Mucosa of stomach (tissue), 1 donor: ENCODE results near the gene PRLH.
A peak's percentile ranks its signal among the peaks of the same experiment; 100 is the strongest.

ENCODE experiments used
- H3K27me3 ChIP-seq: one replicate; pipeline ENCODE4 v1.7.0; 2013; ENCODE audit warnings: mild to moderate bottlenecking, low read length; ENCODE audit not compliant: control insufficient read depth, insufficient read depth
- H3K36me3 ChIP-seq: one replicate; pipeline ENCODE4 v1.7.0; 2013; ENCODE audit warnings: low read length; ENCODE audit not compliant: control insufficient read depth, insufficient read depth
- H3K4me1 ChIP-seq: one replicate; pipeline ENCODE4 v1.7.0; 2013; ENCODE audit warnings: mild to moderate bottlenecking, low read length; ENCODE audit not compliant: control insufficient read depth, insufficient read depth
- H3K4me3 ChIP-seq: one replicate; pipeline ENCODE4 v1.7.0; 2013; ENCODE audit warnings: low read length
- H3K9ac ChIP-seq: one replicate; pipeline ENCODE4 v1.7.0; 2013; ENCODE audit warnings: mild to moderate bottlenecking, low read length, moderate library complexity
- H3K9me3 ChIP-seq: one replicate; pipeline ENCODE4 v1.7.0; 2013; ENCODE audit warnings: mild to moderate bottlenecking, low read length, moderate library complexity; ENCODE audit not compliant: control insufficient read depth
- donor health status: Pancreatic carcinoma.

PRLH gene

DNA sequence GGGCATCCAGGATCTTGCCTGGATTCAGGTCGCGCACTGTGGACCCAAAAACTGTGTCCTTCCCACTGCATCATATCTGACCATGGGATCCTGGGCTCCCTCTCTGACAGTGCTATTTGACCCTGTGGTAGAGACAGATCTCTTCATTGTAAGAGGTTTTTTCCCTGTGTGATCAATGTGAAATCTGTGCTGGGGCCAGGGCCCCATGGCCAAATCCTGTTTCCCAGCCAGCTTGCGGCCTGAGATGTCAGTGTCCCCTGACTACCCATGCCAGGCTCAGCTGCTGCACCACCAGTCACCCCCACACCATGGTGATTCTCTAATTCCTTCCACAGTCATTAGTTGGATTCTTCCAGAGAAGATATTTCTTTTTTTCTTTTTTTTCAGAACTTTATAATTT is 3.5 kb downstream of the PRLH start:
- Histone ChIP-seq H3K9me3 (no peaks in the 10 kb centered on the region), H3K4me1 (peaks cover 20% of the 10 kb centered on the region), H3K9ac (no peak overlapping the region), H3K4me3 (no peak overlapping the region), H3K36me3 (no peaks in the 10 kb centered on the region), H3K27me3 (no peaks in the 10 kb centered on the region)

DNA sequence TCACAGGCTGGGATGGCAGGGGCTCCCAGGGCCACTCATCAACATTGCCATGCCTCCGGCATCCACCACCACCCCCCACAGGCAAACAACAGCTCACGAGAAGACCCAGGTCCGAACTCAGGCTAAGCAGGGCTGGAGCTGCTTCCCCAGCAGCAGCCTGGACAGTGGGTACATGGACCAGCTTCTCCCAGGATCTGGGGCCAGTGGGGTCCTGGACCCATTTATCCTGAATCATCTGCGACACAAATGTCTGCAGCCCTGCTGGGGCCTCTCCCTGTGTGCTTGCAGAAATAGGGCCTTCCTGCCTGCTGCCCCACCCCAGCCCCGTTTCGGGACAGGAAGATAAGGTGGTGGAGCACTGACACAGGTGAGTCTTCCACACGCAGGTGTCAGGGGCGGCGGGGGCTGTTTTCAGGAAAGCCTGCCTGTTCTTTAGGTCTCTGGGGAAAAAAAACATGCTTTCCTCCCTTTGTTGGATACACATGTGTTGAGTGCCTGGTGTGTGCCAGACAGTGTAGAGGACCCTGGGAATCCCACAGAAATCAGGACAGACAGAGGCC is 4.5 kb downstream of the PRLH start:
- Histone ChIP-seq H3K27me3 (no peaks in the 10 kb centered on the region), H3K9me3 (no peaks in the 10 kb centered on the region), H3K36me3 (no peaks in the 10 kb centered on the region), H3K4me1 (peaks cover 30% of the 10 kb centered on the region), H3K9ac (no peak overlapping the region), H3K4me3 (no peak overlapping the region)

DNA sequence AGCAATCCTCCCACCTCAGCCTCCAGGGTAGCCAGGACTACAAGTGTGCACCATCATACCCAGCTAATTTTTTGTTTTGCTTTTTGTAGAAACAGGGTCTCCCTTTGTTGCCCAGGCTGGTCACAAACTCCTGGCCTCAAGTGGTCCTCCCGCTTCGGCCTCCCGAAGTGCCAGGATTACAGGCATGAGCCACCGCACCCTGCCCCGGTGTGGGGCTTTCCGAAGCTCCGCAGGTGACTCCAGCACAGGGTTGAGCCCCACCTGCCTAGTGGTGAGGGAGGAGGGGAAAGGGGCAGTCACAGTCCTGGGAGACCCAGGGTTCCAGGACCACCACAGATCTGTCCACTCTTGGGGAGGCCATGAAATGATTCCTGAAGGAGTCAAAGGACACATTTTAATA is 5.2 kb downstream of the PRLH start:
- Histone ChIP-seq H3K36me3 (no peaks in the 10 kb centered on the region), H3K9me3 (no peaks in the 10 kb centered on the region), H3K4me1 (peaks cover 31% of the 10 kb centered on the region), H3K27me3 (no peaks in the 10 kb centered on the region), H3K9ac (no peak overlapping the region), H3K4me3 (no peak overlapping the region)

DNA sequence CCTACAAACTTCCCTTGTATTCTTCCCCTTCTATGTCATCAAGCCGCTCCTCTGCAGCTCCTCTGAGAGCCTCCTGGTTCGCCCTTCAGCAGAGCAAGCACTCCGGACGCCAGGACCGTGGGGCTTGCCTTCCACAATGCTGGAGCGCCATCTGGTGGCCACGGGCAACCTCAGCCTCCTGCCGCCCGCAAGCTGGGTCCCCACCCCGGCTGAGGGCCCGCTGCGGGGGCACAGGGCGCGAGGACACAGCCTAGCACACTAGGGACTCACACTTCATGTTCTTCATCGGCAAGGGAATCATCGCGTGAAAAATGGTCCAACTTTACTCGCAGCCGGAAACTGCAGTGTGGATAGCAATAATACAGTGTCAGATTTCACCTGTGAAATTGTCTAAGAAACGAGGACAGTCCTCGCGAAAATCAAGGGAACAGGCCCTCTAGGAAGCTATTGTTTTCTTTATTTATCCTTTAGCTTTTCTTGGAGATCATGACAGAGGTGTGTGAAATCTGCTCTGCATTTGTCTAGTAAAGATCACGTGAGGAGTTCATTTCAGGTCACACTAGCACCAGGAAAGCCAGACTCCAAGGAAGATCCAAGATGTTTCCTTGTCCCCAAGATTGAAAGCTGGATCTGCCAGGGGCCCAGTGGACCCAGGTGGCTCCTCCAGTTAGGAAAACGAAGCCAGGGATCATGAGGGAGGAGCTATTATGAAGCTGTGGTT is 5.8 kb downstream of the PRLH start:
- no peaks in the 10 kb centered on the region for H3K27me3 ChIP-seq
- no peaks in the 10 kb centered on the region for H3K36me3 ChIP-seq
- no peaks in the 10 kb centered on the region for H3K9me3 ChIP-seq
- H3K9ac ChIP-seq: peak overlapping the region; percentile 35
- H3K4me3 ChIP-seq: no peak overlapping the region
- H3K4me1 ChIP-seq: peaks cover 31% of the 10 kb centered on the region

DNA sequence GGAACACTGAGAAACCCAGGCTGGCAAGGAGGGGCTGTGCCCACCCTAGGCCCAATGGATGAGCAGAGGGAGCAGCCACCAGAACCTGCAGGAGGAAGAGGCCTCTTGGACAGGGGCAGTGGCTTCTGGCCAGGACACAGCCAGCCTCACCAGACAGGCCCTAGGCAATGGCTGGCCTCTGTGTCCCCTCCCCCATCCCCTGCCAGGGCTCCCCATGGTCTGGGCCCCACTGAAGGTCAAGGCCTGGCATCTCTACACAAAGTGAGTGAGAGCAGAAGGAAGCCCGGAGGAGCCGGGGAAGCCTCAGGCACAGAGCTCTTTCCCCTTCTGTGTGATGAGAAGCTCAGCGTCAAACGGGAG is 6.3 kb downstream of the PRLH start:
- Histone ChIP-seq H3K9ac (peak overlapping the region; percentile 35), H3K4me1 (peaks cover 31% of the 10 kb centered on the region), H3K4me3 (no peak overlapping the region), H3K9me3 (no peaks in the 10 kb centered on the region), H3K27me3 (no peaks in the 10 kb centered on the region), H3K36me3 (no peaks in the 10 kb centered on the region)

DNA sequence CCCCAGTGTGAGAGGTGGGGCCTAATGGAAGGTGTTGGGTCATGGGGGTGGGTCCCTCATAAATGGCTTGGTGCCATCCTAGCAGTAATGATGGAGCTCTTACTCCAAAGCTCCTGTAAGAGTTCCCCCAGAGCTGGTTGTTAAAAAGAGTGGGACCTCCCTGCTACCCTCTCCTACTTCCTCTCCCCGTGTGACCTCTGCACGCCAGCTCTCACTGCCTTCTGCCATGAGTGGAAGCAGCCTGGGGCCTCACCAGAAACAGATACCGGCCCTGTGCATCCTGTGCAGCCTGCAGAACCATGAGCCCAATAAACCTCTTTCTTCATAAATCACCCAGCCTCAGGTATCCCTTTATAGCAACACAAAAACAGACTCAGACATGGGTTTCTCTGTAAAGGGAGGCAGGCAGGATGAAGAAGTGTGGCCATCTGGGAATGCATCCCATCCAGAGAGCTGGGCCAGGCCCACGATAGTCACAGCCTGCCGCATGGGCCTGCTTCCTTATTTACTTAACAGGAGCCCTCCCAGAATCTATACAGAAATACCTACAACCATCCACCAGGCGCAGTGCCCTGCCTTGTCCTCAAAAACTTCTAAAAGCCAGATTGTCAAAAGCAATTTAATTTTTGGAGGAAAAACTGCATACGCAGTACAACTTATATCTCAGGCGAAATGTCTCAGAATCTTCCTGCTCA is 7.5 kb downstream of the PRLH start:
- Histone ChIP-seq H3K4me3 (no peak overlapping the region), H3K36me3 (no peaks in the 10 kb centered on the region), H3K9ac (no peak overlapping the region), H3K27me3 (no peaks in the 10 kb centered on the region), H3K4me1 (peaks cover 31% of the 10 kb centered on the region), H3K9me3 (no peaks in the 10 kb centered on the region)

DNA sequence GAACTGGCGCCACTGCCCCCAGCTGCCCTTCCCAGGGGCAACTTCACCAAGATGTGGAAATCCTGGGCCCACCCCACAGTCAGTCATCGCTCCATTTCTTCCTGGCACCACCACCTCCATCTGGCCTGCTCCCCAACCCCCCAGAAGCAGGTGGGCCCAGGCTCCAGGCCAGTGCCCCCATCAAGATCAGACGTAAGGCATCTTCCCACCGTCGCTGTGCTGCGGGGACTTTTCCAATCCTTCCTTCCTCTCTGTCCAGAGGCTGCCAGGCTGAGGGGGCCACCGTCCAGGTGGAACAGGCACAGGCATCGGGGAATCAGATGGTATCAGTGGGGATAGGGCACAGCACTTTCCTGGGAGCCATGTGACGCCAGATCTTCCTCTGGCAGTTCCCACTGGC is 8.1 kb downstream of the PRLH start:
- no peak overlapping the region for H3K4me3 ChIP-seq
- peaks cover 31% of the 10 kb centered on the region for H3K4me1 ChIP-seq
- H3K27me3 ChIP-seq: no peaks in the 10 kb centered on the region
- no peaks in the 10 kb centered on the region for H3K9me3 ChIP-seq
- H3K9ac ChIP-seq: no peak overlapping the region
- no peaks in the 10 kb centered on the region for H3K36me3 ChIP-seq

DNA sequence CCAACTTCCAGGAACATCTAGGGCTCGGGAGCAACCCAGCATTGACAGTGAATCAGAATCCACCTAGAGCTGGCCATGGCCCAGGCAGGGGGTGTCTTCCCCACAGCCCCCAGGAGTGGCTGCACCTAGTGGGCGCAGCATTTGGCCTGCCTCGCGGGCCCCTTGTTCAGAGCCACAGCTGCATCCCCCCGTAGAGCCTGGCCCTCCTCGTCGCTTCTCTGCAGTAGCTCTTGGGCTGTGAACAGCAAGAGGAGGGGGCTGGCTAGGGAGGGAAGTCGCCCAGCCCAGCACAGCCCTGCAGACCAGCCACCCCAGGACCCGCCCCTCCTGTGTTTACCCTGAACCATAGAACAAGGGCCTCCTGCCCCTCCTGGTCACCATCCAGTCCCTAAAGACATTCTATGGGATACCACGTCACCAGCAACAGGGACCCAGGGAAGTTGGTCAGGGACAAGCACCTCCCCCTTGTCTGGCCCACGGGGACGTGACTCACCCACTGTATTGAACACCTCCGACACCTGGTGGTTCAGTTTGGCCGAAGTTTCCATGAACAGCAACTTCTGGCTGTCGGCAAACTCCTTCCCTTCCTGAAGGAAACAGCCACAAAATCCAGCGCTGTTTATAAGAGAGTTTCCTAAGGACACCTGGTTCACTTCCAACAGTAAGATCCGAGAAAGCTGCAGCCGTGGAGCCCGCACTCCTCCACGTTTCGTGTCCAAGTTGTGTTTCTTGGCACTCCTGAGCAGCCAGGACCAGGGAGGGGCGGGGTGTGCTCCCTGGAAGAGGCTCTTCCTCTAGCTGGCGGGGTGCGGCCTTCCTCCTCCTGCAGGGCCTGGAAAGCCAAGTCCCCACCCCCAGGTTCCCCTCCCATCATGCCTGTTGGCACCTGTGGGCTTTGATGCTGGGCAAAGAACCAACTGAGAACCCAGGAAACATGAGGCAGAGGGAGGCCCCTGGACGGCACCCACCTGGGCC is 8.8 kb downstream of the PRLH start:
- peaks cover 31% of the 10 kb centered on the region for H3K4me1 ChIP-seq
- no peaks in the 10 kb centered on the region for H3K27me3 ChIP-seq
- no peaks in the 10 kb centered on the region for H3K9me3 ChIP-seq
- H3K36me3 ChIP-seq: no peaks in the 10 kb centered on the region
- H3K4me3 ChIP-seq: no peak overlapping the region
- H3K9ac ChIP-seq: peak overlapping the region; percentile 2

DNA sequence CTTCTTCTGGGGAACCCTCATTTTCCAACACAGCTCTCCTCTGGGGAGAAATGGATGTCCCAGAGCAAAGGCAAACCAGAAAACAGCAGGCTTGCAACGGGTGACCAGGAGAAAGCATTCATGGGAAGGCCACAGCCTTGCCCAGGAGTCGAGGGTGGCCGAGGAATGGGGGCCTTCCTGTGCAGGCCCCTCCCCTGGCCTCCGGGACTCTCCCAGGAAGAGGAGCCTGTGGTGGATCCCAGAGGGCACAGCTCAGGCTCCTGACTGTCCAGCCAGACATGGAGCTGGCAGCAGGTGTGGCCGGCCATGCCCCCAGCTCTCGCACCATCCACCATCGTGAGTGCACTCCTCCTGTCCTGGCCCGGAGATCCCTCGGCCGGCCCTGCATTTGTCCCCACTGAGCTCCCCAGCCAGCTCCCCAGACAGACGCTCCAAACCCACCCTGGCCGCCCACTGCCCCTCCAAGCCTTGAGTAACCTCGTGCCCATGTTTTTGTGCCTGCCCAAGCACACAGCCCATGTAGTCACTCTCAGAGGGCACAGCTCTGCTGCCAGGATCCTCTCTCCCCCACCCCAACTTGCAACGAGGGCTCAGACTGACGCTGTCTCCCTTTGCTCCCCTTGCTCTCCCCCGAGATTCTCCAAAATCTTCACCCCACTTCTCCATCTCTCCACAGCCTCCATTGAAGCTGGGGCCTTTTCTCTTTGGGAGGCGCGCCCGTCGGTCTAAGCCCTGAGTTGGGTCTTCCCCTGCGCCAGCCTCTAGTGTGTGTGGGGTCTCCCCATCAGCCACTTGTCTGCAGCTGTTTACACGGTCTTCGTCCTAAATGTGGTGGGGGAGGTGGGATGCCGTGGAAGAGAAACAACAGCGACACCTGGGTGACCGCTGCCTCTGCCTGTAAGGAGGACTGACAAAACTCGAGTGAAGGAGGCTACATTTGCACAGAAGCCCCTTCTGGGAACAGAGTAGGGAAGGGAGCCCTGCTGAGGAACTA is 9.8 kb downstream of the PRLH start:
- Histone ChIP-seq H3K9ac (no peak overlapping the region), H3K36me3 (no peaks in the 10 kb centered on the region), H3K9me3 (no peaks in the 10 kb centered on the region), H3K27me3 (no peaks in the 10 kb centered on the region), H3K4me1 (peaks cover 31% of the 10 kb centered on the region), H3K4me3 (no peak overlapping the region)

DNA sequence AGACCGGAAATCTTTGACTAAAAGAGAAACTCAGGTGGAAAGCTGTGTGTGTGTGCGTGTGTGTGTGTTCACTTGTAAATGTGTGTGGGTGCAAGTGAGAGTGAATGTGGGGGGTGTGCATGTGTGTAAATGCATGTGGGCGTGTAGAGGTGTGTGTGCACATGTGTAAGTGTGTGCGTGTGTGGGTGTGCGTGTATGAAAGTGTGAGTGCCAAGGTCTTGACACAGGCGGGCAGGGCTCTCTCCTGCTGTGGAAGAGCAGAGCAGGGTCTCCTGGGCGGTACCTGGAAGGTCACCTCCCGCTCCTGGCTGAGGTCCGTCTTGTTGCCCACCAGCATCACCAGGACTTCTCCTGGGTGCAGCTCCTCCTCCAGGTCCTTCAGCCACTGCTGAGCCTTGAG is 10.6 kb downstream of the PRLH start:
- no peaks in the 10 kb centered on the region for H3K9me3 ChIP-seq
- H3K4me1 ChIP-seq: peaks cover 32% of the 10 kb centered on the region
- no peaks in the 10 kb centered on the region for H3K36me3 ChIP-seq

DNA sequence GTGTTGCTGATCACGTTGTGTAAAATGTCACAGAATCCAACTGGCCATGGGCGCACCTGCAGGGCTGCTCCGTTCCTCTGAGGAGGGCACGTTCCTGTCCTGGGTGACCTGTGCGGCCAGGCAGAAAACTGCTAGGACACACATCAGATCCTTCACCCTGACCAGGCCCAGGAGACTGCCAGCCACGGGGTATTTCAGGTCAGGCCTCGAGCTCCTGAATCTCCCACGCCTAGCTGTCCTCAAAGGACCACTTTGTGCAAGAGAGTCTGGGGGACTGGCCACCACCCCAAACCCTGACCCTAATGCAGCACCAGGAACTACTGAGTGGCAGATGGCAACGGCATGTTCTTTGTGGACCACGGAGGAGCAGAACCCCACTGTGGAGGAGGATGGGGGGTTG is 11.1 kb downstream of the PRLH start:
- no peak overlapping the region for H3K4me3 ChIP-seq
- H3K9me3 ChIP-seq: no peaks in the 10 kb centered on the region
- H3K4me1 ChIP-seq: peaks cover 32% of the 10 kb centered on the region
- H3K36me3 ChIP-seq: no peaks in the 10 kb centered on the region
- H3K9ac ChIP-seq: no peak overlapping the region
- H3K27me3 ChIP-seq: no peaks in the 10 kb centered on the region

More for the DNA sequence above, 10.6 kb downstream of the PRLH start:
- no peak overlapping the region for H3K4me3 ChIP-seq
- no peak overlapping the region for H3K9ac ChIP-seq
- no peaks in the 10 kb centered on the region for H3K27me3 ChIP-seq
